Measurements from ENCODE around the gene PRAC2. TPM values are rescaled to one million over a fixed set of nuclear protein-coding genes. Genes with fewer than 3 reads are reported as not detected.

PRAC2 gene
- total and polyA plus RNA-seq, 9 donors: not detected

GRCh38 chr17:48720266-48721008 is 2.5 kb upstream of the PRAC2 start:
- 7% methylated on average over 3 of the region's 11 CpGs for WGBS (ENCODE audit: insufficient coverage)
- H3K27ac ChIP-seq (ENCODE audit: low read length): no peak overlapping the region
- H3K9me3 ChIP-seq (replicated peaks; ENCODE audit: control insufficient read depth, low read depth, low read length): no peaks in the 10 kb centered on the region
- H3K27me3 ChIP-seq (ENCODE audit: control insufficient read depth, insufficient read depth, low read length): peaks cover 93% of the 10 kb centered on the region
- H3K36me3 ChIP-seq (ENCODE audit: control insufficient read depth, insufficient read depth, low read length): no peaks in the 10 kb centered on the region
- H3K4me1 ChIP-seq (ENCODE audit: control insufficient read depth, insufficient read depth, low read length): peaks cover 31% of the 10 kb centered on the region
- no peak overlapping the region for H3K4me3 ChIP-seq (ENCODE audit: low read length)
- no peak for DNase-seq

GRCh38 chr17:48721009-48721402 is 2.0 kb upstream of the PRAC2 start:
- Histone ChIP-seq H3K9me3 (replicated peaks; ENCODE audit: control insufficient read depth, low read depth, low read length) (no peaks in the 10 kb centered on the region), H3K4me1 (ENCODE audit: control insufficient read depth, insufficient read depth, low read length) (peaks cover 33% of the 10 kb centered on the region), H3K27me3 (ENCODE audit: control insufficient read depth, insufficient read depth, low read length) (peaks cover 93% of the 10 kb centered on the region), H3K4me3 (ENCODE audit: low read length) (no peak overlapping the region), H3K27ac (ENCODE audit: low read length) (no peak overlapping the region), H3K36me3 (ENCODE audit: control insufficient read depth, insufficient read depth, low read length) (no peaks in the 10 kb centered on the region)
- 80% methylated on average over 1 of the region's 1 CpG for WGBS (ENCODE audit: insufficient coverage)
- no peak for DNase-seq

DNA sequence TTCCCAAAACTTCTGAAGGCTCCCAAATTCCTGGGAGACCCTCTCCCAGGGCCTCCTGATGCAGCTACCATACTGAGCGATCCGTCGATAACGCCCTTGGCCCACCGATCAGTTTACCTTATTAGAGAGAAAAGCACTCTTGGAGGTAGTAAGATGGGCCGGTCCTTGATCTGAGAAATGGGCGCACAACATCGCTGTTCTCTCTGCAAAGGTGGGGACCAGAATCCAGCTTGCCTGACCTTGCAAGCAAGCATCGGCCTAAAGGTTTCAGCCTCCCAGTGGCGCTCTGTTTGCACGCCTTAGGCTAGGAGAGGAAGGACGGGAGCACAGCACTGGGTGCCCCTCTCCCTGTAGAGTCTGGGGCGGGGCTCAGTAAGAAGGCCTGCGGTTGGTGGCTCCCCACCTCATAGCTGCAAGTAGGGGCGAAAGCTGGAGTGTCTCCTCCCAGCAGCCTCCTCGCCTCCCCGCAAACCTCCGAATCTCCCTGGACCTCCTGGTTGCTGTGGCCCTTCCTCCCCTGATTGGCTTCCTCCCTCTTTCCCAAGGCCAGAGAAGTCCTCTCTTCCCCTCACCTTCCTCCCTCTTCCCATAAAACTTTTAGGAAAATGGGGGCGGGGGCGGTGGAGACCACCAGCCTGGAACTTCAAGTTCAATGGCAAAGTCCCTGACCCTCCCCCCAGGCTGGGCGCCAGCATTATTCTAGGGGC is 631 bp upstream of the PRAC2 start, which contains the start of gene PRAC1:
TSS of gene PRAC1 (minus strand) at position 318 of the 707 bp plus-strand sequence. CDS start at position 192, 126 bp downstream.
- peaks cover 33% of the 10 kb centered on the region for H3K4me1 ChIP-seq (ENCODE audit: control insufficient read depth, insufficient read depth, low read length)
- no peak within 1 kb of the TSS for H3K27ac ChIP-seq (ENCODE audit: low read length)
- H3K36me3 ChIP-seq (ENCODE audit: control insufficient read depth, insufficient read depth, low read length): no peaks in the 10 kb centered on the region
- no peaks in the 10 kb centered on the region for H3K9me3 ChIP-seq (replicated peaks; ENCODE audit: control insufficient read depth, low read depth, low read length)
- no peak for DNase-seq
- no peak within 1 kb of the TSS for H3K4me3 ChIP-seq (ENCODE audit: low read length)
- whole genome bisulfite sequencing (ENCODE audit: insufficient coverage): 7% methylated on average over 15 of the region's 21 CpGs
- H3K27me3 ChIP-seq (ENCODE audit: control insufficient read depth, insufficient read depth, low read length): peaks cover 96% of the 10 kb centered on the region

- H3K4me3 ChIP-seq (ENCODE audit: low read length): no peak overlapping the region
- H3K36me3 ChIP-seq (ENCODE audit: control insufficient read depth, insufficient read depth, low read length): no peaks in the 10 kb centered on the region
- no peak for DNase-seq
- no peaks in the 10 kb centered on the region for H3K9me3 ChIP-seq (replicated peaks; ENCODE audit: control insufficient read depth, low read depth, low read length)
- H3K4me1 ChIP-seq (ENCODE audit: control insufficient read depth, insufficient read depth, low read length): peaks cover 35% of the 10 kb centered on the region
- H3K27ac ChIP-seq (ENCODE audit: low read length): no peak overlapping the region
- 5% methylated on average over 30 of the region's 42 CpGs for WGBS (ENCODE audit: insufficient coverage)
- peaks cover 99% of the 10 kb centered on the region for H3K27me3 ChIP-seq (ENCODE audit: control insufficient read depth, insufficient read depth, low read length)
Measured at GRCh38 chr17:48723423-48724250, 652 bp downstream of the PRAC2 start.

DNA sequence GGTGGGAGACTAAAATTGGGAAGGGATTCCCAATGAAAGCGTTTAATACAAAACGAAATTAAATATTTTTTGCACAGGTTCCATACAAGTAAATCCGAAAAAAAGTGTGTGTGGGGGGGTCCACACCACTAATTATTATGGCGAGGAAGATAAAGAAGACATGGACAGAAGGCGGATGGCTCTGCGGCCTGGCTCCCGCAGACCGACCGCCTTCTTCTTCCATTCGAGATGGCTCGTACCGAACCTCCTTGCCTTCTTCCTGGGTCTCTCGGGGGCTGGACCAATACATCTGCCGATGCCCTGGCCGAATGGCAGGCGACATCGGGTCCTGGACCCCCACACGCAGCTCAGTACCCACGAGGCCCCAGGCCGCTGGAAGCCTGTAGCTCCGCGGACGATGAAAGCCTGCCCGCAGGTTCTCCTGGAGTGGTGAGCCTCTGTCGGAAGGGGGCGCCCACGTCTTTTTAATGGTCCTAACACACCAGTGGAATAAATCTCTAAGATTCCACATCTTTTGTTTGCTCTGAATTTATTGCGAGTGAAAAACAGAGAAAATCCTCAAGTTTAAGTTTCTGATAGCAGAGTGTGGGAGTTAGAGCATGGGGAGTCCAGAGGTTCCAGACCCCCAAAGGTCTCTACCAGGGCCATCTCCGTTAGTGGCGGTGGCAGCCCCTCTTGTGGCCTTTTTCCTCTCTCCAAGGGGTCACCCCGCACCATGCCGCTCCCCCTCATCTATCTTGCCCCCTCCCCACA is 1.4 kb downstream of the PRAC2 start:
- H3K9me3 ChIP-seq (replicated peaks; ENCODE audit: control insufficient read depth, low read depth, low read length): no peaks in the 10 kb centered on the region
- 4% methylated on average over 8 of the region's 32 CpGs for WGBS (ENCODE audit: insufficient coverage)
- H3K4me3 ChIP-seq (ENCODE audit: low read length): no peak overlapping the region
- H3K27me3 ChIP-seq (ENCODE audit: control insufficient read depth, insufficient read depth, low read length): peaks cover 99% of the 10 kb centered on the region
- peaks cover 35% of the 10 kb centered on the region for H3K4me1 ChIP-seq (ENCODE audit: control insufficient read depth, insufficient read depth, low read length)
- DNase-seq: peak; percentile 88
- no peak overlapping the region for H3K27ac ChIP-seq (ENCODE audit: low read length)
- no peaks in the 10 kb centered on the region for H3K36me3 ChIP-seq (ENCODE audit: control insufficient read depth, insufficient read depth, low read length)

DNA sequence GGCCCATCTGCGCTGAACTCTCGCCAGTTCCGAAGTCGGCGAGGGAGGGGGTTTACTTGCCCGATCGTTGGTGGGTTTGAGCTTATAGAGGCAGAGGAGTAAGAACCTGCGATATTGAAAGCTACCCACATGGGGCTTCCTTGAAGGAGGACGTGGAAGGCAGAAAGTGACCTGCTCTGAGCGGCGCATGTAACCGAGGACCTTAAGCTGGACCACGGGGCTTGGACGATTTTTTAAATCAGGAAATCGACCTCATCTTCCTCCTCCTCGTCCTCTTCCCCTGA is 2.0 kb downstream of the PRAC2 start:
- Histone ChIP-seq H3K4me1 (ENCODE audit: control insufficient read depth, insufficient read depth, low read length) (peaks cover 37% of the 10 kb centered on the region), H3K36me3 (ENCODE audit: control insufficient read depth, insufficient read depth, low read length) (no peaks in the 10 kb centered on the region), H3K27me3 (ENCODE audit: control insufficient read depth, insufficient read depth, low read length) (peaks cover 99% of the 10 kb centered on the region), H3K4me3 (ENCODE audit: low read length) (no peak overlapping the region), H3K27ac (ENCODE audit: low read length) (no peak overlapping the region), H3K9me3 (replicated peaks; ENCODE audit: control insufficient read depth, low read depth, low read length) (no peaks in the 10 kb centered on the region)
- DNase-seq: no peak
- WGBS (ENCODE audit: insufficient coverage): 0% methylated on average over 3 of the region's 16 CpGs

GRCh38 chr17:48725288-48726064 is 2.5 kb downstream of the PRAC2 start:
- Histone ChIP-seq H3K36me3 (ENCODE audit: control insufficient read depth, insufficient read depth, low read length) (no peaks in the 10 kb centered on the region), H3K4me1 (ENCODE audit: control insufficient read depth, insufficient read depth, low read length) (peaks cover 37% of the 10 kb centered on the region), H3K9me3 (replicated peaks; ENCODE audit: control insufficient read depth, low read depth, low read length) (no peaks in the 10 kb centered on the region), H3K27ac (ENCODE audit: low read length) (no peak overlapping the region), H3K27me3 (ENCODE audit: control insufficient read depth, insufficient read depth, low read length) (peaks cover 98% of the 10 kb centered on the region), H3K4me3 (ENCODE audit: low read length) (no peak overlapping the region)
- WGBS (ENCODE audit: insufficient coverage): 2% methylated on average over 33 of the region's 38 CpGs
- DNase-seq: no peak

- Histone ChIP-seq H3K27ac (ENCODE audit: low read length) (no peak overlapping the region), H3K27me3 (ENCODE audit: control insufficient read depth, insufficient read depth, low read length) (peaks cover 97% of the 10 kb centered on the region), H3K36me3 (ENCODE audit: control insufficient read depth, insufficient read depth, low read length) (no peaks in the 10 kb centered on the region), H3K4me1 (ENCODE audit: control insufficient read depth, insufficient read depth, low read length) (peaks cover 37% of the 10 kb centered on the region), H3K9me3 (replicated peaks; ENCODE audit: control insufficient read depth, low read depth, low read length) (no peaks in the 10 kb centered on the region), H3K4me3 (ENCODE audit: low read length) (no peak overlapping the region)
- WGBS (ENCODE audit: insufficient coverage): 14% methylated on average over 12 of the region's 20 CpGs
- no peak for DNase-seq
Measured at GRCh38 chr17:48726114-48726915, 3.3 kb downstream of the PRAC2 start.

DNA sequence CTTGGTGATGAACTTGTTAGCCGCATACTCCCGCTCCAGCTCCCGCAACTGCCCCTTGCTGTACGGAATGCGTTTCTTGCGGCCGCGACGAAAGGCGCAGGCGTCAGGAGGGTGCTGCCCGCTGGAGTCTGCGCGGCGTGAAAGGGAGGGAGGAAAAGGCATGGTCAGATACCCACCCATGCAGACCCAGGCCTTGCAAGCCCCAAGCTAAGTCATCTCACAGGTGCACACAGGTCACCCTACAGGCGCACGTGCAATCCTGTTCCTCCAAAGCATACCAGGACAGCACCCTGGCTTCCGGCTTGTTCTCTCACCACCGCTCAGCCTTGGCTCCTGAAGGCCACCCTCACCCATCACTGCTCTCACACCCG is 3.9 kb downstream of the PRAC2 start:
- Histone ChIP-seq H3K27me3 (ENCODE audit: control insufficient read depth, insufficient read depth, low read length) (peaks cover 95% of the 10 kb centered on the region), H3K4me1 (ENCODE audit: control insufficient read depth, insufficient read depth, low read length) (peaks cover 37% of the 10 kb centered on the region), H3K4me3 (ENCODE audit: low read length) (no peak overlapping the region), H3K27ac (ENCODE audit: low read length) (no peak overlapping the region), H3K9me3 (replicated peaks; ENCODE audit: control insufficient read depth, low read depth, low read length) (no peaks in the 10 kb centered on the region), H3K36me3 (ENCODE audit: control insufficient read depth, insufficient read depth, low read length) (no peaks in the 10 kb centered on the region)
- 3% methylated on average over 6 of the region's 20 CpGs for WGBS (ENCODE audit: insufficient coverage)
- no peak for DNase-seq
